SH-SY5Y (cell line): ENCODE results near the gene IGSF3.

Source experiments
- GATA2 ChIP-seq: IDR thresholded peaks from 2 replicates; pipeline ENCODE4 v1.6.1; 2011; ENCODE audit warnings: mild to moderate bottlenecking, low read depth, low read length
- GATA3 ChIP-seq: IDR thresholded peaks from 2 replicates; pipeline ENCODE4 v1.6.1; 2011; ENCODE audit warnings: low read depth, mild to moderate bottlenecking, low read length, moderate library complexity

- TF ChIP-seq GATA2 (no peak), GATA3 (no peak)
Measured at GRCh38 chr1:116684575-116684974, 17.0 kb upstream of the IGSF3 start.
